HG03378 (cell line): Measurements from ENCODE around the gene CDC42BPA.
"Not testable (repeated sequence)": the region's sequence is repeated elsewhere in the genome, so short reads cannot be mapped to it uniquely, and the experiment has no call there.

Experiments
- ATAC-seq: cut with Tn5 transposase; IDR thresholded peaks from one replicate; pipeline ENCODE4 v1.9.1; 2021; ENCODE audit warnings: mild to moderate bottlenecking, moderate library complexity; ENCODE audit not compliant: unreplicated experiment

CDC42BPA gene

DNA sequence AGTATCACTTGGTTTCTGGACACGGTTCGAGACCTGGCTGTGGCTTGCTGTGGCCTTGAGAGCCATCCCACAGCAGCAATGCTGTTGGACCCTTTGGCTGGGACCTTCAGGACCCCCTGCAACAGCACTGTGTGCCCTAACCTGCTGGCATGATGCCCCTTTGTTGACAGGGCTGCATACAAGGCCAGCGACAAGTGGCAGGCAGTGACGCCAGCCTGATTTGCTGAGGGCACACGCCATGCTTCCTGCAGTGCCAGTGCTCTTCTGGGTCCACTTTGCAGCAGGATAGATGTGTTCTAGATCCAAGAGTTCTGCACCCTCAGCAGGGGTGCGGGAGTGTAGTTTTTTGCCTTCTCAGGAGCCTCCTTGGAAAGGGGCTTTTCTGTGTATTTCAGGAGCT, 345.4 kb downstream of the CDC42BPA start:
- ATAC-seq = no peak

GRCh38 chr1:226971765-226972164, 346.5 kb downstream of the CDC42BPA start:
- no peak for ATAC-seq

GRCh38 chr1:226967665-226968064, 350.6 kb downstream of the CDC42BPA start:
- ATAC-seq = no peak

DNA sequence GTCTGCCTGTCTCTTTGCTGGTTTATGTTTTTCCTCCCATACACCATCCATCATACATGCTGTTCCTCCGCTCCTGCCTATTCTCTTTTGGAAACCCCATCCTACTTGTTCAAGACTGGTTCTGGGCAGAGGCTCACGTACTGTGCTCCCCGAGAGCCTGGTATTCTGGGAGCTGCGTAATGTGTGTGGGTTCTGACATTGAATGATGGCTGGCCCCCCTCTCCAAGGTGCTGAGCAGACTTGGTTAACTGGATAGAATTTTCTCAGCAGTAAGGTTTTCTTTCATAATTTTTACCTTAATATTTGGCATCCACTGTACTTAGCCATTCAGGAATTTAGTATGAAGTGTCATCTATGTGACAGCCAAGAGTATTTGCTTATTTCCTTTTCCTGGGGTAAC, 351.6 kb downstream of the CDC42BPA start:
- ATAC-seq = no peak

- ATAC-seq = no peak
Observed at GRCh38 chr1:226965581-226966440, 352.5 kb downstream of the CDC42BPA start.

- ATAC-seq = no peak
Observed at GRCh38 chr1:226964611-226965486, 353.4 kb downstream of the CDC42BPA start.

DNA sequence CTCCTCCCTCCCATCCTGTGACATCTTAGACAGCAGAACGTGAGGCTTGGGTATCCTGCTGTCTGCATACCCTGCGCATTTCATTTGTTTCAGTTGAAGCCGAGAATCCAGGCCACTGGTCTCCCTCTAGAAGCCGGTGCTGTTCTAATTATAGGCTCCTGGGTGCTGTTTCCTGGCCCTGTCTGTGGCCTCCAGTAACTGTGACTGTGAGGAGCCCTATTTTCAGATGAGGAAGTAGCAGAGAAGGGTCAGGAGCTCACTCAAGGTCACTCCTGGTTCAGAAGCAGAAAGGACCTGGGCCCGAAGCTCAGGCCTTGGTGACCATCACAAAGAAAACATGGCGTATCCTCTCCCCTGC, 354.2 kb downstream of the CDC42BPA start:
- ATAC-seq = no peak

- no peak for ATAC-seq
Observed at GRCh38 chr1:226962421-226963391, 355.6 kb downstream of the CDC42BPA start.

DNA sequence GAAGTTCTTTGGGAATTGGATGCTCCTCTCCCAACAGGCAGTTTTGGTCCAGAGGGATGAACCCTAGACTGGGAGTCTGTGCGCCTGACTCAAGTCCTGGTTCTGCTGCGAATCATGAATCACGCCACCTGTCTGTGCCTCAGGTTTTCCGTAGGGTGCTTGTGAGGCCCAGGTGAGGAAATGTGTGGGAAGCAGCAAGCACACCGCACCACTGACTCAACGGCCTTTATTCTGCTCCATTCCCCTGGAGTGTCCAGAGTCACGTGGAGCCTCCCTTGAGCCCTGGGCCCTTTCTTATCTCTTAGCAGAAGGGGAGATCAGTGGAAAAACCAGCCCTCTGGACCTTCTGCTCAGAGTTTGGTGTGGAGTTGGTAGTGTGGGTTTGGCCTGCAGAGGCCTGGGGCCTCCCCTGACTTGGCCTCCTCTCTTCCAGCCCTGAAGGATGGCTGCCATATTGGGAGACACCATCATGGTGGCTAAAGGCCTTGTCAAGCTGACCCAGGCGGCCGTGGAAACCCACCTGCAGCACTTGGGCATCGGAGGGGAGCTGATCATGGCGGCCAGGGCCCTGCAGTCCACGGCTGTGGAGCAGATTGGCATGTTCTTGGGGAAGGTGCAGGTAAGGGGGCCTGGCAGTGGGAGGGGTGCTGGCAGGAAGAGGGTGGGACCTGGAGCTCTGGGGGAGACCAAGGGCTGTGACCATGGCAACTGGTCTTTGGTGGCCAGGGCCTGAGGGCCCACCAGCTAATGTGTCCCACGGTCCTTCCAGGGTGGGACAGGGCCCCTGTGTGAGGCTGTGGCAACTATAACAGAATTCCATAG, 357.1 kb downstream of the CDC42BPA start:
- ATAC-seq = no peak

- ATAC-seq = no peak
Observed at GRCh38 chr1:226960256-226960655, 358.0 kb downstream of the CDC42BPA start.

DNA sequence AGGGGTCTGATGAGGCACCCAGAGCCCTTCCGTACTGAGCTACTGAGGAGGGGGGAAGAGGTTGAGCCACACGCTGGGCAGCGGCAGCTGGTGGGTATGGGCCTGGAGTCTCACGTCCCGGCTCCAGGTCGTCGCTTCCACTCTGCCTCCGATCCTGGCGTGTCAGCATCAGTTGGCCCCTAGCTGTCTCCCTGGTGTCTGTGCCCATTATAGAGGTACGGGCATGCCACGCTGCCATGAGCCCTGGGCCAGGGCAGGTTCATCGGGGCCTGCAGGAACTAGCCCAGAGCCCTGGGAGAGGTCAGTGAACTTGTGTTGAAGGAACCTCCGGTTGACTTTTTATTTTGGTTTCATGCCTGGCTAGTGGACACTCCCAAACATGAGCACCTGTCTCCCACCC, 360.0 kb downstream of the CDC42BPA start:
- no peak for ATAC-seq

GRCh38 chr1:226957714-226958113, 360.6 kb downstream of the CDC42BPA start:
- ATAC-seq = no peak

DNA sequence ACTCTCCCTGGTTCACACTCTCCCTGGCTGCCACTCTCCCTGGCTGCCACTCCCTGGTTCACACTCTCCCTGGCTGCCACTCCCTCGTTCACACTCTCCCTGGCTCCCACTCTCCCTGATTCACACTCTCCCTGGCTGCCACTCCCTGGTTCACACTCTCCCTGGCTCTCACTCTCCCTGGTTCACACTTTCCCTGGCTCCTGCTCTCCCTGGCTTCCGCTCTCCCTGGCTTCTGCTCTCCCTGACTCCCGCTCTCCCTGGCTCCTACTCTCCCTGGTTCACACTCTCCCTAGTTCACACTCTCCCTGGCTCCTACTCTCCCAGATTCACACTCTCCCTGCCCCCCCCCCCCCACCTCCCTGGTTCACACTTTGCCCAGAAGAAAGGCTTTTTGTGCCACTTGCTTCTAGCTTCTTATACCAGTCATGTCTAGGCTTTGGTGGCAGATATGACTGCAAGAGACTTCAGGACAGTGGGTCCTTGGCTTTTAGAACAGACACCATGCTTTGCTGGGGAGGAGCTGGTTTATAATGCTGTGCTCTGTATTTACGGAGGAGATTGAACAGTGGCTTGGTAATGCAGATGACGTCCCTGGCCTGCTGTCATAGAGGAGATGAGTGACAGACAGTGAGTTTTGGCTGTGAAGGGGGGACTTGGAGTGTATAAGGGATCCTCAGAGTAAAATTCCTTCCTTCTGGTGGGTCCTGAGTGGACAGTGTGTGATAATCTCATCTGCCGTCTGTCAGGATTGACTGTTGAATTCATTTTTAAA, 361.2 kb downstream of the CDC42BPA start:
- ATAC-seq = no peak

- ATAC-seq = not testable (repeated sequence)
Observed at GRCh38 chr1:226955857-226956256, 362.4 kb downstream of the CDC42BPA start.

DNA sequence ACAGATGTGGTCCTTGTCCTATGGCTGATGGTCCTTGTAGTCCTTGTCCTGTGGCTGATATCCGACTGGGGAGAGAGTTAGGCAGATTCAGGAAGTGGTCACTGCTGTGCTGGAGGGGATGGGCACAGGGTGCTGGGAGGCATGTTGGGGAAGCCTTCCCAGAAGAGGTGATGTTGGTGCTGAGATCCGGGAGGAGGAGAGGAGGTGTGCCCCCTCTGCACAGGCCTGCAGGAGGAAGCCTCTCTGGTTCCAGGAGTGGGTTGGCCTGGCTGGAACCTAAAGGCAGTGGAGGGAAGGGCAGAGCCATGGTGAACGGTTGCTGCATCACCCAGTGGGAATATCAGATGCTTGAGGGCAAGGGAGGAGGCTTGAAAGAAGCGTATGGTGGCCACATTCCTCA, 363.5 kb downstream of the CDC42BPA start:
- no peak for ATAC-seq

- no peak for ATAC-seq
Observed at GRCh38 chr1:226954337-226954736, 364.0 kb downstream of the CDC42BPA start.

GRCh38 chr1:226953175-226953800, 365.0 kb downstream of the CDC42BPA start:
- no peak for ATAC-seq

DNA sequence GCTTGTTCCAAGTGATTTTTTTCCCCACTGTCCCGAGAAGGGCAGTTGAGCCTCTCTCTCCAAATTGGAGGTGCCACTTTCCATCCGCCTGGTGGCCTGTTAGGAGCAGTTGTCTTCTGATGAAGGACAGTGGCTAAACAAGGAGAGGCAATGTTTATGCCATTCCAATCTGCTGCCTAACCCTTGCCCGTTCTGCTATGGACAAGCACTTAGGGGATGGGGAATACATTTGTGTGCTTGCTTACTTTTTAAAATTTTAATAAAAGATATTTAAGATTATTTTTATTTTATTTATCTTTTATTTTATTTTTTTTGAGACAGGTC, 366.2 kb downstream of the CDC42BPA start:
- ATAC-seq = no peak
